ENCODE measurements around the gene SPAG17.

The SPAG17 gene

GRCh38 chr1:117919376-117919775 is 265.7 kb downstream of the SPAG17 start:
- Histone ChIP-seq H3K79me2 (ENCODE audit: control insufficient read depth, insufficient read depth, low read length, unreplicated experiment) (no peaks in the 10 kb centered on the region), H2AFZ (ENCODE audit: low read length, unreplicated experiment) (no peak overlapping the region), H3K4me1 (ENCODE audit: control insufficient read depth, insufficient read depth, low read length, unreplicated experiment) (no peaks in the 10 kb centered on the region), H3K27ac (ENCODE audit: low read depth, low read length) (no peak overlapping the region), H3K4me3 (ENCODE audit: low read depth, low read length) (no peak overlapping the region), H3K27me3 (ENCODE audit: insufficient read depth, low read length) (no peaks in the 10 kb centered on the region), H3K36me3 (ENCODE audit: insufficient read depth, low read length) (peaks cover 19% of the 10 kb centered on the region)

DNA sequence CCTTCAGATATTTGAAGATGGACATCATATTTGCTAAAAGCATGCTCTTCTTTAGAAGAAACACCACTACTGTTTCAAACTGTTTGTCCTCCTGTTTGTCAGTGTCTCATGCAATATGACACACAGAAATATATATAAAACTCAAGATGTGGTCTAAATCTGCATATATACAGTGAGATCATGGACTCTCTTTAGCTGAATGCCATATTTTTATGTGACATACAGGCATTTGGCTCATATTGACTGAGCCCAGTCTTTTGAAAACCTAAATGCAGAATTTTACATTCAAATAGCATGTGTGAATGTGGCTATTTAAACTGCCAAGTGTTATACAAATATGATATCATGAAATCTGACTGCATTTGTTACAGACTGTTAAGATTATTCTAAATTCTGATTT is 274.0 kb downstream of the SPAG17 start:
- H3K4me1 ChIP-seq (ENCODE audit: control insufficient read depth, insufficient read depth, low read length, unreplicated experiment), result no peaks in the 10 kb centered on the region
- H3K36me3 ChIP-seq (ENCODE audit: insufficient read depth, low read length), result peaks cover 29% of the 10 kb centered on the region
- no peak overlapping the region for H3K4me3 ChIP-seq (ENCODE audit: low read depth, low read length)
- no peak overlapping the region for H3K27ac ChIP-seq (ENCODE audit: low read depth, low read length)
- H3K79me2 ChIP-seq (ENCODE audit: control insufficient read depth, insufficient read depth, low read length, unreplicated experiment), result no peaks in the 10 kb centered on the region
- H3K27me3 ChIP-seq (ENCODE audit: insufficient read depth, low read length), result no peaks in the 10 kb centered on the region
- no peak overlapping the region for H2AFZ ChIP-seq (ENCODE audit: low read length, unreplicated experiment)

DNA sequence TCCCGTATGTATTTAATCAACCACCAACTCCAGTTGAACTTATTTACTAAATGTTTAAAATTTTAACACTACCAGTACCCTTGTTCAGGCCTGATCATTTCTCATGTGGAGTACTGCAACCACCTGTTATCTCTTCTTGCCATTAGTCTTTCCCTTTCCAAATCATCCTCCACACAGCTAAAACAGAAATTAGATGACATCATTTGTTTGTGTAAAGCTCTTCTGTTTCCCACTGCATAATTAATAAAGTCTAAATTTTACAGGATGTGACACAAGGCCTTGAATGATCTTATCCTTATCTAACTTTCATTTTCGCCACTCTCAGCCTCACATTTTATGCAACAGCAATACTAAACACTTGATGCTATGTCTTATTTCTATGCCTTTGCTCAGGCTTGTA is 280.0 kb downstream of the SPAG17 start:
- H3K27ac ChIP-seq (ENCODE audit: low read depth, low read length), result no peak overlapping the region
- no peak overlapping the region for H3K4me3 ChIP-seq (ENCODE audit: low read depth, low read length)
- no peaks in the 10 kb centered on the region for H3K4me1 ChIP-seq (ENCODE audit: control insufficient read depth, insufficient read depth, low read length, unreplicated experiment)
- no peaks in the 10 kb centered on the region for H3K79me2 ChIP-seq (ENCODE audit: control insufficient read depth, insufficient read depth, low read length, unreplicated experiment)
- no peak overlapping the region for H2AFZ ChIP-seq (ENCODE audit: low read length, unreplicated experiment)
- no peaks in the 10 kb centered on the region for H3K27me3 ChIP-seq (ENCODE audit: insufficient read depth, low read length)
- H3K36me3 ChIP-seq (ENCODE audit: insufficient read depth, low read length), result peaks cover 8% of the 10 kb centered on the region; the same call in 1 of the 2 replicates

DNA sequence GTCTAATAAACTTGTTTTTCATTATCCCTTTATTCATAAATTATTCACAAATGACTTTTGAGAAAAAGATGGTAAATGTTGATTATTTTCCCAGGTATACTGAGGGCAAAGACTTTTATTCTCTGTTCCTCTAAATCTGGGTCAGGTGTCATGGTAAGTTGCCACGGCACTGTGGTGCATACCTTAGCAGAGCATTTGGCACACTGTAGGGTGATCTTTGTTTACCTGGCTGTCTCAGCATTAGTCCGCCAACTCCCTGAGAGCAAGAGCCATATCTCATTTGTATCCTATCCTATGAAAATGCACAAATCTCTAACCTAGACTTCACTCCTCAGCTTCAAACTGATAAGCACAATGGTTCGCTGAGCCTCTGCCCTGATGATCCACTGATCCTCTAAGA is 280.5 kb downstream of the SPAG17 start:
- Histone ChIP-seq H3K27me3 (ENCODE audit: insufficient read depth, low read length) (no peaks in the 10 kb centered on the region), H3K4me3 (ENCODE audit: low read depth, low read length) (no peak overlapping the region), H3K79me2 (ENCODE audit: control insufficient read depth, insufficient read depth, low read length, unreplicated experiment) (no peaks in the 10 kb centered on the region), H3K4me1 (ENCODE audit: control insufficient read depth, insufficient read depth, low read length, unreplicated experiment) (no peaks in the 10 kb centered on the region), H3K27ac (ENCODE audit: low read depth, low read length) (no peak overlapping the region), H2AFZ (ENCODE audit: low read length, unreplicated experiment) (no peak overlapping the region), H3K36me3 (ENCODE audit: insufficient read depth, low read length) (peaks cover 7% of the 10 kb centered on the region; the same call in 1 of the 2 replicates)
